ENCODE measurements around the gene ZNF341. TPM values are rescaled to one million over a fixed set of nuclear protein-coding genes. Genes with fewer than 3 reads are reported as not detected.

ZNF341 gene
- total and polyA plus RNA-seq, 2 of the 8 experiments (the other 6 are each of a cell fraction or from before 2014, with no cell fraction given) = 5.8 to 6.4 TPM

DNA sequence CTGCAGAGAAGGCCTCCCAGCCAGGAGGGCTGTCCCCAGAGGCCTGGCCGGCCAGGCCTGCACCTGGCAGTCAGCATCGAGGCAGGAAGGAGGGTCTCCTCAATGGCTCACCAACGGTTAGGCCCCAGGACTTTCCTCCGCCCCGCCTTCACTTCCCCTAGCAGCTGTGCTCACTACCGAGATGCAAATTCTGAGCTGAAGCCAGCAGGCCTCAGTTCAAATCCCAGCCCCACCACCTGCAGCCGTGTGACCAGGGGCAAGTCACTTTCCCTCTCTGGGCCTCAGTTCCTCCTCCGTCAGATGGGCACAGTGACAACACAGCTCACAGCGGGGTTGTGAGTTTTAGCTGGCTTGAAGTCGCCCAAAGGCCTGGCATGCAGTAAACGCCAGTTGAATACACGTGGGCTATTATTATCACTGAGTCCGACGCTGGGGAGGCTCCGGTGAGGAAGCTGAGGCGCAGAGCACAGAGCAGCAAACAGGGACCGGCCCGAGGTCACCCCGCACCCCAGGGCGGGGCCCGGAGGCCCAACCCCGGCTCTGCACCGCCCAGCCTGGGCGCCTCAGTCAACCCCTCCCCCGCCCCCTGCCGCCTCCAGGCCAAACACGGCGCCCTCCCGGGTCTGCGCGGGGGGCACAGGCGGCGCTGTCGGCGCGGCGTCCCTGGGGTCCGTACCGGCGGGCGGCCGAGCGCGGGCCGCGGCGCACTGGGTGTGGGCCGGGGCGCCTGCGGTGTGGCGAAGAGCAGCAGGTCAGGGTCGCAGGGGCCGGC lies 46.3 kb upstream of the ZNF341 start (continued):
- TF ChIP-seq CBX5 (IDR thresholded peaks at IDR 0.05; ENCODE audit: low read depth, low read length) (no peak), EGR1 (IDR thresholded peaks at IDR 0.05; ENCODE audit: borderline replicate concordance, low read depth, low read length) (no peak), SP4 (IDR thresholded peaks at IDR 0.05; ENCODE audit: low read length) (no peak), RNF2 (IDR thresholded peaks at IDR 0.05; ENCODE audit: borderline replicate concordance, low read depth, low read length, missing control alignments, poor library complexity, severe bottlenecking) (no peak), FOSL1 (IDR thresholded peaks at IDR 0.05; ENCODE audit: insufficient read depth, low read depth, low read length) (no peak), EZH2 (IDR thresholded peaks at IDR 0.05; ENCODE audit: low read depth, low read length, severe bottlenecking) (no peak), SRF (IDR thresholded peaks at IDR 0.05; ENCODE audit: low read depth, low read length) (no peak), GTF2F1 (IDR thresholded peaks at IDR 0.05; ENCODE audit: borderline replicate concordance, low read depth, low read length) (no peak), NANOG (IDR thresholded peaks at IDR 0.05; ENCODE audit: insufficient read depth, low read depth, low read length, poor library complexity, severe bottlenecking) (no peak), SUZ12 (IDR thresholded peaks at IDR 0.05; ENCODE audit: low read length) (no peak), SAP30 (IDR thresholded peaks at IDR 0.05; ENCODE audit: insufficient read depth, insufficient replicate concordance, low read length) (peak; percentile 78), POU5F1 (IDR thresholded peaks at IDR 0.05; ENCODE audit: low read depth, low read length) (no peak), CHD1 (IDR thresholded peaks at IDR 0.05; ENCODE audit: low read depth, low read length) (no peak), CBX8 (IDR thresholded peaks at IDR 0.05; ENCODE audit: borderline replicate concordance, low read depth, low read length) (no peak), KDM1A (IDR thresholded peaks at IDR 0.05; ENCODE audit: borderline replicate concordance, low read length) (peak; percentile 80; the same call in 1 of the 2 replicates), BCL11A (IDR thresholded peaks at IDR 0.05; ENCODE audit: low read depth in 2 of 2, low read length in 2 of 2) (no peak), TAF7 (optimal IDR thresholded peaks at IDR 0.05; ENCODE audit: borderline replicate concordance, low read depth, low read length) (no peak), CTBP2 (IDR thresholded peaks at IDR 0.05; ENCODE audit: borderline replicate concordance, insufficient read depth, insufficient read length, low read length) (no peak), TCF12 (IDR thresholded peaks at IDR 0.05; ENCODE audit: low read depth, low read length) (no peak), BRCA1 (IDR thresholded peaks at IDR 0.05; ENCODE audit: low read depth, low read length) (no peak), KDM4A (IDR thresholded peaks at IDR 0.05; ENCODE audit: low read depth, low read length, severe bottlenecking) (peak; percentile 12), CHD2 (IDR thresholded peaks at IDR 0.05; ENCODE audit: low read length) (no peak), CEBPB (IDR thresholded peaks at IDR 0.05; ENCODE audit: low read depth, low read length) (no peak)
- TF ChIP-seq, protein P1, sequence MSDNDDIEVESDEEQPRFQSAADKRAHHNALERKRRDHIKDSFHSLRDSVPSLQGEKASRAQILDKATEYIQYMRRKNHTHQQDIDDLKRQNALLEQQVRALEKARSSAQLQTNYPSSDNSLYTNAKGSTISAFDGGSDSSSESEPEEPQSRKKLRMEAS (IDR thresholded peaks at IDR 0.05) = peak; percentile 54; the same call in 1 of the 2 replicates

Measured in H1 (cell line).